Panc1 (cell line): ENCODE data around the gene INSC.

ENCODE experiments used
- POLR2AphosphoS5 ChIP-seq: IDR thresholded peaks from 2 replicates; pipeline ENCODE4 v1.6.1; 2012; ENCODE audit warnings: mild to moderate bottlenecking, low read depth, low read length, moderate library complexity
- SIN3A ChIP-seq: IDR thresholded peaks from 2 replicates; pipeline ENCODE4 v1.6.1; 2012; ENCODE audit warnings: low read depth, mild to moderate bottlenecking, low read length, moderate library complexity, borderline replicate concordance; ENCODE audit not compliant: insufficient read depth
- TCF7L2 ChIP-seq: IDR thresholded peaks from 2 replicates; pipeline ENCODE4 v1.6.1; 2011; ENCODE audit warnings: mild to moderate bottlenecking, low read depth, low read length, inconsistent platforms
- TF ChIP-seq, protein P1 (sequence below): fragments of 450-650 bp; IDR thresholded peaks from 2 replicates; pipeline ENCODE4 v1.5.1; 2017; ENCODE audit warnings: mild to moderate bottlenecking
- TF ChIP-seq, protein P2 (sequence below), 2 experiments: IDR thresholded peaks; 2 replicates each; pipeline ENCODE4 v1.6.1; 2011 to 2012; ENCODE audit warnings: low read depth in 2 of 2, control low read depth in 1 of 2, low read length in 1 of 2, mild to moderate bottlenecking in 1 of 2, moderate library complexity in 1 of 2; ENCODE audit not compliant: insufficient read depth in 1 of 2

DNA sequence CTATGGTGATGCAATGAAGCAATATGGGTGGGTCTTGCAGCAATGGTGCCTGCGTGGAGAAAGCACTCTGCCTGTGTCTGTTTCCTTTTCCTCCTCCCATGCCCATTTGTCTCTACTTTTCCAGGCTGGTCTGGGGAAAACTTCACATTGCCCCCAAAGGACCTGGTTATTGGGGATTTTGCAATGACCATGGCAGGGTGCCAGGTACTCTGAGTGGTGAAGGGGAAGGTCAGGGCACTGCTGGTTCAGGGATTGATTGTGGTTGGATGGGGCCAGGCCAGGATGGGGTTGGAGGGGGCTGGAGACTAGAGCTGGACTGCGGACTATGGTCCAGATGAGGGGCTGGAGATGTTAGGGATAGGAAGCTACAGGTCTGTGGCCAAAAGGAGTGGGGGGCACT lies 92.1 kb downstream of the INSC start:
- TF ChIP-seq, protein P1, sequence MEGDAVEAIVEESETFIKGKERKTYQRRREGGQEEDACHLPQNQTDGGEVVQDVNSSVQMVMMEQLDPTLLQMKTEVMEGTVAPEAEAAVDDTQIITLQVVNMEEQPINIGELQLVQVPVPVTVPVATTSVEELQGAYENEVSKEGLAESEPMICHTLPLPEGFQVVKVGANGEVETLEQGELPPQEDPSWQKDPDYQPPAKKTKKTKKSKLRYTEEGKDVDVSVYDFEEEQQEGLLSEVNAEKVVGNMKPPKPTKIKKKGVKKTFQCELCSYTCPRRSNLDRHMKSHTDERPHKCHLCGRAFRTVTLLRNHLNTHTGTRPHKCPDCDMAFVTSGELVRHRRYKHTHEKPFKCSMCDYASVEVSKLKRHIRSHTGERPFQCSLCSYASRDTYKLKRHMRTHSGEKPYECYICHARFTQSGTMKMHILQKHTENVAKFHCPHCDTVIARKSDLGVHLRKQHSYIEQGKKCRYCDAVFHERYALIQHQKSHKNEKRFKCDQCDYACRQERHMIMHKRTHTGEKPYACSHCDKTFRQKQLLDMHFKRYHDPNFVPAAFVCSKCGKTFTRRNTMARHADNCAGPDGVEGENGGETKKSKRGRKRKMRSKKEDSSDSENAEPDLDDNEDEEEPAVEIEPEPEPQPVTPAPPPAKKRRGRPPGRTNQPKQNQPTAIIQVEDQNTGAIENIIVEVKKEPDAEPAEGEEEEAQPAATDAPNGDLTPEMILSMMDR = no peak
- TF ChIP-seq, protein P2, sequence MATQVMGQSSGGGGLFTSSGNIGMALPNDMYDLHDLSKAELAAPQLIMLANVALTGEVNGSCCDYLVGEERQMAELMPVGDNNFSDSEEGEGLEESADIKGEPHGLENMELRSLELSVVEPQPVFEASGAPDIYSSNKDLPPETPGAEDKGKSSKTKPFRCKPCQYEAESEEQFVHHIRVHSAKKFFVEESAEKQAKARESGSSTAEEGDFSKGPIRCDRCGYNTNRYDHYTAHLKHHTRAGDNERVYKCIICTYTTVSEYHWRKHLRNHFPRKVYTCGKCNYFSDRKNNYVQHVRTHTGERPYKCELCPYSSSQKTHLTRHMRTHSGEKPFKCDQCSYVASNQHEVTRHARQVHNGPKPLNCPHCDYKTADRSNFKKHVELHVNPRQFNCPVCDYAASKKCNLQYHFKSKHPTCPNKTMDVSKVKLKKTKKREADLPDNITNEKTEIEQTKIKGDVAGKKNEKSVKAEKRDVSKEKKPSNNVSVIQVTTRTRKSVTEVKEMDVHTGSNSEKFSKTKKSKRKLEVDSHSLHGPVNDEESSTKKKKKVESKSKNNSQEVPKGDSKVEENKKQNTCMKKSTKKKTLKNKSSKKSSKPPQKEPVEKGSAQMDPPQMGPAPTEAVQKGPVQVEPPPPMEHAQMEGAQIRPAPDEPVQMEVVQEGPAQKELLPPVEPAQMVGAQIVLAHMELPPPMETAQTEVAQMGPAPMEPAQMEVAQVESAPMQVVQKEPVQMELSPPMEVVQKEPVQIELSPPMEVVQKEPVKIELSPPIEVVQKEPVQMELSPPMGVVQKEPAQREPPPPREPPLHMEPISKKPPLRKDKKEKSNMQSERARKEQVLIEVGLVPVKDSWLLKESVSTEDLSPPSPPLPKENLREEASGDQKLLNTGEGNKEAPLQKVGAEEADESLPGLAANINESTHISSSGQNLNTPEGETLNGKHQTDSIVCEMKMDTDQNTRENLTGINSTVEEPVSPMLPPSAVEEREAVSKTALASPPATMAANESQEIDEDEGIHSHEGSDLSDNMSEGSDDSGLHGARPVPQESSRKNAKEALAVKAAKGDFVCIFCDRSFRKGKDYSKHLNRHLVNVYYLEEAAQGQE (IDR thresholded peaks at IDR 0.05; ENCODE audit: insufficient read depth in 1 of 2, low read depth in 2 of 2, low read length in 1 of 2) = no peak
- TF ChIP-seq POLR2AphosphoS5 = no peak
- TF ChIP-seq SIN3A = no peak
- no peak for TF ChIP-seq TCF7L2
